Measurements from ENCODE around the gene SIRT7.
A peak's percentile ranks its signal among the peaks of the same experiment; 100 is the strongest.

The SIRT7 gene

DNA sequence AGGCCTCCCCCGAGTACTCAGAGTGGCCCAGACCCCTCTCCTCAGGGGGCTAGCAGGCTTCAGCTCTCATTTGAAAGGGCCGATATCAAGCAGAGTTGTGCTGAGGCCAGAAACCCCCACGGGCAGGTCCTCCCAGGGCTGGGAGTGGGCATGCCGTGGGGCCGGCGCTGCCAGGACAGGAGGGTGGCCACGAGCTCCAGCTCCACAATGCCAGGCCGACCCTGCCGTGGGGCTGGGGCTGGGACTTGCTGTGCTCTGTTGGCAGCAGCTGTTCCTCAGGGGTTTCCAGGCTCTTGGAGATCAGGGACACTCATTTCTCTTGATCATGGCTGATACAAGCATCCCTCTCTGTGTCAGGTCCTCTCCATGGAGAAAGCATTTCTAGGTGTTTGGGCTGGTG, 19.1 kb downstream of the SIRT7 start:
- H4K91ac ChIP-seq (ENCODE audit: low read depth, low read length): peak overlapping the region; percentile 94

GRCh38 chr17:81898029-81898866, 19.7 kb downstream of the SIRT7 start:
- Histone ChIP-seq H2BK5ac (ENCODE audit: low read depth, low read length, poor library complexity) (peak overlapping the region; percentile 42), H3K4me3 (ENCODE audit: low read depth, low read length) (no peak overlapping the region), H3K4me1 (ENCODE audit: control insufficient read depth in 1 of 2, insufficient read depth in 2 of 2, low read length in 2 of 2) (peaks cover 8 to 29% of the 10 kb centered on the region in 2 experiments), H3K27me3 (ENCODE audit: insufficient read depth, low read length) (peaks cover 5% of the 10 kb centered on the region), H3K23ac (ENCODE audit: low read length) (no peak overlapping the region), H2AFZ (ENCODE audit: insufficient read depth, low read length, poor library complexity) (no peak overlapping the region), H4K8ac (ENCODE audit: low read depth, low read length) (peak overlapping the region; percentile 42), H2AK5ac (ENCODE audit: low read length) (no peak overlapping the region), H2BK120ac (ENCODE audit: insufficient read depth, low read length, poor library complexity) (no peak overlapping the region), H3K9ac (ENCODE audit: low read length) (no peak overlapping the region), H3K14ac (ENCODE audit: low read length) (peak overlapping the region; percentile 24), H2BK12ac (ENCODE audit: low read length) (no peak overlapping the region), H3K27ac (ENCODE audit: low read depth, low read length) (peak overlapping the region; percentile 77), H4K91ac (ENCODE audit: low read depth, low read length) (peak overlapping the region; percentile 10), H3K79me1 (ENCODE audit: low read length) (peaks cover 11% of the 10 kb centered on the region), H3K4ac (ENCODE audit: low read depth, low read length) (no peak overlapping the region), H3K9me3 (ENCODE audit: insufficient read depth, low read depth, low read length) (peaks cover 6% of the 10 kb centered on the region), H4K12ac (ENCODE audit: low read depth, low read length) (no peak overlapping the region), H3K36me3 (ENCODE audit: control insufficient read depth in 1 of 2, insufficient read depth in 2 of 2, low read length in 2 of 2) (peaks cover 43 to 50% of the 10 kb centered on the region in 2 experiments), H3K4me2 (ENCODE audit: low read length) (no peak overlapping the region), H3K79me2 (ENCODE audit: control insufficient read depth, insufficient read depth, low read length, poor library complexity) (no peaks in the 10 kb centered on the region), H3K18ac (ENCODE audit: low read length) (peak overlapping the region; percentile 16)
- no CpG with 5 or more reads among the region's 19 CpGs for WGBS (ENCODE audit: extremely low coverage, insufficient coverage, insufficient read length)
- peak; percentile 94 to 96 for DNase-seq

More for the DNA sequence above, 19.1 kb downstream of the SIRT7 start:
- no peak overlapping the region for H3K23ac ChIP-seq (ENCODE audit: low read length)
- no peak overlapping the region for H3K9ac ChIP-seq (ENCODE audit: low read length)
- no peak for DNase-seq
- H2BK12ac ChIP-seq (ENCODE audit: low read length): peak overlapping the region; percentile 63
- no peak overlapping the region for H2AFZ ChIP-seq (ENCODE audit: insufficient read depth, low read length, poor library complexity)
- H3K9me3 ChIP-seq (ENCODE audit: insufficient read depth, low read depth, low read length): peaks cover 6% of the 10 kb centered on the region
- H2BK5ac ChIP-seq (ENCODE audit: low read depth, low read length, poor library complexity): peak overlapping the region; percentile 83
- peak overlapping the region; percentile 4 for H3K4me3 ChIP-seq (ENCODE audit: low read depth, low read length)
- no peaks in the 10 kb centered on the region for H3K79me2 ChIP-seq (ENCODE audit: control insufficient read depth, insufficient read depth, low read length, poor library complexity)
- peaks cover 11% of the 10 kb centered on the region for H3K79me1 ChIP-seq (ENCODE audit: low read length)
- H3K4ac ChIP-seq (ENCODE audit: low read depth, low read length): no peak overlapping the region
- H3K27ac ChIP-seq (ENCODE audit: low read depth, low read length): peak overlapping the region; percentile 77
- H3K18ac ChIP-seq (ENCODE audit: low read length): peak overlapping the region; percentile 74
- H3K27me3 ChIP-seq (ENCODE audit: insufficient read depth, low read length): peaks cover 5% of the 10 kb centered on the region
- peak overlapping the region; percentile 73 for H3K14ac ChIP-seq (ENCODE audit: low read length)
- no CpG with 5 or more reads among the region's 9 CpGs for WGBS (ENCODE audit: extremely low coverage, insufficient coverage, insufficient read length)
- peak overlapping the region; percentile 84 for H2BK120ac ChIP-seq (ENCODE audit: insufficient read depth, low read length, poor library complexity)
- peaks cover 8 to 29% of the 10 kb centered on the region in 2 experiments for H3K4me1 ChIP-seq (ENCODE audit: control insufficient read depth in 1 of 2, insufficient read depth in 2 of 2, low read length in 2 of 2)
- peak overlapping the region; percentile 26 for H4K8ac ChIP-seq (ENCODE audit: low read depth, low read length)
- no peak overlapping the region for H3K4me2 ChIP-seq (ENCODE audit: low read length)
- no peak overlapping the region for H2AK5ac ChIP-seq (ENCODE audit: low read length)
- peaks cover 42 to 54% of the 10 kb centered on the region in 2 experiments for H3K36me3 ChIP-seq (ENCODE audit: control insufficient read depth in 1 of 2, insufficient read depth in 2 of 2, low read length in 2 of 2)
- H4K12ac ChIP-seq (ENCODE audit: low read depth, low read length): peak overlapping the region; percentile 55

DNA sequence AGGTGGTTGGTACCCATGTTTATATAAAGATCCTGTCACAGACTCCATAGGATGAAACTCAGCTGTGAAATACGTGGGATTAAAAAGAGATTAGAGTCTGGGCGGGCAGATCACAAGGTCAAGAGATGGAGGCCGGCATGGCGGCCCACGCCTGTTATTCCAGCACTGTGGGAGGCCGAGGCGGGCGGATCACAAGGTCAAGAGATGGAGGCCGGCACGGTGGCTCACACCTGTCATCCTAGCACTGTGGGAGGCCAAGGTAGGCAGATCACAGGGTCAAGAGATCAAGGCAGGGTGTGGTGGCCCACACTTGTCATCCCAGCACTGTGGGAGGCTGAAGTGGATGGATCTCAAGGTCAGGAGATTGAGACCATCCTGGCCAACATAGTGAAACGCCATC, 22.6 kb downstream of the SIRT7 start:
- H3K79me1 ChIP-seq (ENCODE audit: low read length): peaks cover 16% of the 10 kb centered on the region
- H3K79me2 ChIP-seq (ENCODE audit: control insufficient read depth, insufficient read depth, low read length, poor library complexity): peaks cover 15% of the 10 kb centered on the region
- H3K14ac ChIP-seq (ENCODE audit: low read length): no peak overlapping the region
- H3K4ac ChIP-seq (ENCODE audit: low read depth, low read length): no peak overlapping the region
- no peak overlapping the region for H2BK5ac ChIP-seq (ENCODE audit: low read depth, low read length, poor library complexity)
- no peak overlapping the region for H3K9ac ChIP-seq (ENCODE audit: low read length)
- H2AK5ac ChIP-seq (ENCODE audit: low read length): no peak overlapping the region
- H3K23ac ChIP-seq (ENCODE audit: low read length): no peak overlapping the region
- H3K27ac ChIP-seq (ENCODE audit: low read depth, low read length): no peak overlapping the region
- H4K91ac ChIP-seq (ENCODE audit: low read depth, low read length): no peak overlapping the region
- H3K18ac ChIP-seq (ENCODE audit: low read length): no peak overlapping the region
- no peak overlapping the region for H3K4me2 ChIP-seq (ENCODE audit: low read length)
- H3K4me3 ChIP-seq (ENCODE audit: low read depth, low read length): no peak overlapping the region
- H3K4me1 ChIP-seq (ENCODE audit: control insufficient read depth in 1 of 2, insufficient read depth in 2 of 2, low read length in 2 of 2): peaks cover 8 to 14% of the 10 kb centered on the region in 2 experiments
- H4K8ac ChIP-seq (ENCODE audit: low read depth, low read length): no peak overlapping the region
- no peak overlapping the region for H2AFZ ChIP-seq (ENCODE audit: insufficient read depth, low read length, poor library complexity)
- DNase-seq: no peak
- no peak overlapping the region for H2BK12ac ChIP-seq (ENCODE audit: low read length)
- peaks cover 3% of the 10 kb centered on the region for H3K9me3 ChIP-seq (ENCODE audit: insufficient read depth, low read depth, low read length)
- H3K27me3 ChIP-seq (ENCODE audit: insufficient read depth, low read length): no peaks in the 10 kb centered on the region
- no CpG with 5 or more reads among the region's 11 CpGs for WGBS (ENCODE audit: extremely low coverage, insufficient coverage, insufficient read length)
- no peak overlapping the region for H4K12ac ChIP-seq (ENCODE audit: low read depth, low read length)
- H3K36me3 ChIP-seq (ENCODE audit: control insufficient read depth in 1 of 2, insufficient read depth in 2 of 2, low read length in 2 of 2): peaks cover 42 to 48% of the 10 kb centered on the region in 2 experiments
- H2BK120ac ChIP-seq (ENCODE audit: insufficient read depth, low read length, poor library complexity): no peak overlapping the region

GRCh38 chr17:81891303-81891552, 26.7 kb downstream of the SIRT7 start:
- no CpG with 5 or more reads among the region's 40 CpGs for WGBS (ENCODE audit: extremely low coverage, insufficient coverage, insufficient read length)

More at GRCh38 chr17:81891303-81891552, 26.7 kb downstream of the SIRT7 start:
- no peak overlapping the region for H3K23ac ChIP-seq (ENCODE audit: low read length)
- peaks cover 10% of the 10 kb centered on the region for H3K79me1 ChIP-seq (ENCODE audit: low read length)
- H3K14ac ChIP-seq (ENCODE audit: low read length): no peak overlapping the region
- H3K79me2 ChIP-seq (ENCODE audit: control insufficient read depth, insufficient read depth, low read length, poor library complexity): peaks cover 19% of the 10 kb centered on the region
- no peak overlapping the region for H2BK120ac ChIP-seq (ENCODE audit: insufficient read depth, low read length, poor library complexity)
- H3K4me3 ChIP-seq (ENCODE audit: low read depth, low read length): peak overlapping the region; percentile 95
- H4K12ac ChIP-seq (ENCODE audit: low read depth, low read length): no peak overlapping the region
- H3K9ac ChIP-seq (ENCODE audit: low read length): peak overlapping the region; percentile 95
- H3K9me3 ChIP-seq (ENCODE audit: insufficient read depth, low read depth, low read length): peaks cover 5% of the 10 kb centered on the region
- H2BK5ac ChIP-seq (ENCODE audit: low read depth, low read length, poor library complexity): peak overlapping the region; percentile 32
- H2BK12ac ChIP-seq (ENCODE audit: low read length): no peak overlapping the region
- H3K18ac ChIP-seq (ENCODE audit: low read length): no peak overlapping the region
- no peak overlapping the region for H2AFZ ChIP-seq (ENCODE audit: insufficient read depth, low read length, poor library complexity)
- H3K27me3 ChIP-seq (ENCODE audit: insufficient read depth, low read length): no peaks in the 10 kb centered on the region
- H3K36me3 ChIP-seq (ENCODE audit: control insufficient read depth in 1 of 2, insufficient read depth in 2 of 2, low read length in 2 of 2): peaks cover 53 to 55% of the 10 kb centered on the region in 2 experiments
- H3K4me1 ChIP-seq (ENCODE audit: control insufficient read depth in 1 of 2, insufficient read depth in 2 of 2, low read length in 2 of 2): peaks cover 4 to 5% of the 10 kb centered on the region in 2 experiments
- peak overlapping the region; percentile 56 for H4K8ac ChIP-seq (ENCODE audit: low read depth, low read length)
- DNase-seq: no peak
- H3K4me2 ChIP-seq (ENCODE audit: low read length): no peak overlapping the region
- H4K91ac ChIP-seq (ENCODE audit: low read depth, low read length): peak overlapping the region; percentile 64
- H3K27ac ChIP-seq (ENCODE audit: low read depth, low read length): peak overlapping the region; percentile 55
- peak overlapping the region; percentile 100 for H3K4ac ChIP-seq (ENCODE audit: low read depth, low read length)
- no peak overlapping the region for H2AK5ac ChIP-seq (ENCODE audit: low read length)
